GM20431 (cell line): ENCODE data around the gene PTPRM.

Experiments used
- in situ Hi-C: fragments of 300-500 bp; cut with MseI, MboI; formaldehyde crosslinking; loops from one replicate; pipeline ENCODE4 v1.15.0; 2020; ENCODE audit warnings: low sequenced_read_pairs; ENCODE audit not compliant: unreplicated experiment

PTPRM gene

GRCh38 chr18:7779211-7779610 lies 212.1 kb downstream of the PTPRM start:
- in situ Hi-C loops: no loop called here

GRCh38 chr18:7784171-7784570 lies 217.1 kb downstream of the PTPRM start:
- in situ Hi-C loops: no loop called here

- in situ Hi-C loops: no loop called here
These were observed 219.5 kb downstream of the PTPRM start for GRCh38 chr18:7786569-7786968.

- in situ Hi-C loops: no loop called here
These were observed 220.2 kb downstream of the PTPRM start for GRCh38 chr18:7787339-7787738.

- in situ Hi-C loops: no loop called here
These were observed 222.9 kb downstream of the PTPRM start for GRCh38 chr18:7789856-7790552.

- in situ Hi-C loops: no loop called here
These were observed 226.0 kb downstream of the PTPRM start for GRCh38 chr18:7793100-7793499.

- in situ Hi-C loops: no loop called here
These were observed 236.9 kb downstream of the PTPRM start for GRCh38 chr18:7803956-7804469.

- in situ Hi-C loops: no loop called here
These were observed 238.0 kb downstream of the PTPRM start for GRCh38 chr18:7805096-7805495.

GRCh38 chr18:7805880-7806279 lies 238.8 kb downstream of the PTPRM start:
- in situ Hi-C loops: no loop called here

- in situ Hi-C loops: no loop called here
These were observed 240.9 kb downstream of the PTPRM start for GRCh38 chr18:7807936-7808453.

GRCh38 chr18:7808992-7809391 lies 241.9 kb downstream of the PTPRM start:
- in situ Hi-C loops: no loop called here

GRCh38 chr18:7809455-7809854 lies 242.3 kb downstream of the PTPRM start:
- in situ Hi-C loops: no loop called here

GRCh38 chr18:7809978-7810377 lies 242.9 kb downstream of the PTPRM start:
- in situ Hi-C loops: no loop called here

GRCh38 chr18:7812431-7813063 lies 245.4 kb downstream of the PTPRM start:
- in situ Hi-C loops: no loop called here

- in situ Hi-C loops: no loop called here
These were observed 246.0 kb downstream of the PTPRM start for GRCh38 chr18:7813131-7813530.

- in situ Hi-C loops: no loop called here
These were observed 247.7 kb downstream of the PTPRM start for GRCh38 chr18:7814754-7815315.

- in situ Hi-C loops: no loop called here
These were observed 248.7 kb downstream of the PTPRM start for GRCh38 chr18:7815787-7816186.

GRCh38 chr18:7817575-7818230 lies 250.6 kb downstream of the PTPRM start:
- in situ Hi-C loops: no loop called here

GRCh38 chr18:7821784-7822183 lies 254.7 kb downstream of the PTPRM start:
- in situ Hi-C loops: no loop called here

GRCh38 chr18:7822435-7823331 lies 255.6 kb downstream of the PTPRM start:
- in situ Hi-C loops: no loop called here
